IMR-90 (cell line): ENCODE measurements around the gene PODNL1. TPM values are rescaled to one million over a fixed set of nuclear protein-coding genes. Genes with fewer than 3 reads are reported as not detected.

Experiments used
- ATAC-seq: fragments of 200-7000 bp; cut with Tn5 transposase; 2 replicates; pipeline ENCODE4 v1.9.1; 2020; ENCODE audit warnings: low read depth, mild to moderate bottlenecking, moderate library complexity
- BruUV-seq: library from RNA; stranded (reverse); fragments of 400-500 nt; replicated peaks from 2 replicates; lab custom pipeline; 2021; lab: Mats Ljungman, UMichigan
- CTCF ChIA-PET: fragments of 300-600 bp; formaldehyde crosslinking; extraction: SDS; loops from one replicate; lab custom pipeline; 2021; ENCODE audit warnings: antibody characterized with exemption; lab: Yijun Ruan, JAX
- POLR2A ChIA-PET: fragments of 300-600 bp; sonication (Branson Sonifier 250); formaldehyde crosslinking; loops from one replicate; lab custom pipeline; 2022; ENCODE audit warnings: antibody characterized with exemption; ENCODE audit not compliant: unreplicated experiment; lab: Charles Lee
- DNase-seq: peaks from one replicate; pipeline ENCODE4 v3.0.0; 2013
- H2AFZ ChIP-seq: replicated peaks from 2 replicates; pipeline ENCODE3; 2013; ENCODE audit warnings: low read length, mild to moderate bottlenecking; ENCODE audit not compliant: poor library complexity
- H2AK5ac ChIP-seq: 2 replicates; pipeline ENCODE4 v1.6.1; 2013; ENCODE audit warnings: low read depth, low read length, inconsistent platforms
- H2AK9ac ChIP-seq: replicated peaks from 2 replicates; pipeline ENCODE3; 2013; ENCODE audit warnings: mild to moderate bottlenecking, low read depth, low read length, moderate library complexity; ENCODE audit not compliant: poor library complexity
- H2BK120ac ChIP-seq: 2 replicates; pipeline ENCODE4 v1.6.1; 2013; ENCODE audit warnings: low read depth, low read length, inconsistent platforms
- H2BK15ac ChIP-seq: 3 replicates; pipeline ENCODE4 v1.6.1; 2013; ENCODE audit warnings: low read depth, low read length, inconsistent platforms
- H2BK20ac ChIP-seq: 2 replicates; pipeline ENCODE4 v1.6.1; 2013; ENCODE audit warnings: low read depth, mild to moderate bottlenecking, inconsistent platforms, low read length, moderate library complexity
- H2BK5ac ChIP-seq: 2 replicates; pipeline ENCODE4 v1.6.1; 2013; ENCODE audit warnings: mild to moderate bottlenecking, low read depth, low read length, inconsistent platforms; ENCODE audit not compliant: poor library complexity, severe bottlenecking
- H3K14ac ChIP-seq: replicated peaks from 2 replicates; pipeline ENCODE4 v1.6.1; 2013; ENCODE audit warnings: low read depth, low read length, inconsistent platforms
- H3K18ac ChIP-seq: 2 replicates; pipeline ENCODE4 v1.6.1; 2013; ENCODE audit warnings: low read depth, low read length, control low read depth
- H3K23ac ChIP-seq: 2 replicates; pipeline ENCODE4 v1.6.1; 2013; ENCODE audit warnings: low read depth, low read length, inconsistent platforms
- H3K27ac ChIP-seq: 2 replicates; pipeline ENCODE4 v1.5.1; 2013; ENCODE audit warnings: mild to moderate bottlenecking, control low read depth, low read length; ENCODE audit not compliant: insufficient read depth
- H3K27me3 ChIP-seq: 2 replicates; pipeline ENCODE4 v1.6.1; 2013; ENCODE audit warnings: low read length; ENCODE audit not compliant: control insufficient read depth, insufficient read depth
- H3K36me3 ChIP-seq: 2 replicates; pipeline ENCODE4 v1.6.1; 2013; ENCODE audit warnings: low read length, mixed read lengths; ENCODE audit not compliant: control insufficient read depth, insufficient read depth
- H3K4ac ChIP-seq: 2 replicates; pipeline ENCODE4 v1.6.1; 2013; ENCODE audit warnings: low read depth, low read length, inconsistent platforms
- H3K4me1 ChIP-seq: 2 replicates; pipeline ENCODE4 v1.6.1; 2013; ENCODE audit warnings: low read length, mixed read lengths; ENCODE audit not compliant: control insufficient read depth, insufficient read depth
- H3K4me2 ChIP-seq: 2 replicates; pipeline ENCODE4 v1.6.1; 2013; ENCODE audit warnings: low read depth, mild to moderate bottlenecking, control low read depth, low read length, moderate library complexity
- H3K4me3 ChIP-seq: 2 replicates; pipeline ENCODE4 v1.5.1; 2013; ENCODE audit warnings: low read depth, mild to moderate bottlenecking, control low read depth, low read length, moderate library complexity; ENCODE audit not compliant: insufficient read depth
- H3K56ac ChIP-seq: 2 replicates; pipeline ENCODE4 v1.6.1; 2013; ENCODE audit warnings: low read length, inconsistent platforms; ENCODE audit not compliant: insufficient read depth; ENCODE audit errors: extremely low read depth
- H3K79me1 ChIP-seq, 2 experiments: 2 replicates each; pipeline ENCODE4 v1.6.1; 2013; ENCODE audit warnings: low read length in 2 of 2, inconsistent platforms in 1 of 2, low read depth in 1 of 2
- H3K9ac ChIP-seq: 2 replicates; pipeline ENCODE4 v1.6.1; 2013; ENCODE audit warnings: low read depth, low read length, control low read depth
- H3K9me1 ChIP-seq: 2 replicates; pipeline ENCODE4 v1.6.1; 2013; ENCODE audit warnings: low read length, inconsistent platforms; ENCODE audit not compliant: insufficient read depth
- H3K9me3 ChIP-seq: 2 replicates; pipeline ENCODE4 v1.6.1; 2013; ENCODE audit warnings: low read length; ENCODE audit not compliant: control insufficient read depth, insufficient read depth
- H4K20me1 ChIP-seq: 2 replicates; pipeline ENCODE4 v1.6.1; 2013; ENCODE audit warnings: low read length, inconsistent platforms; ENCODE audit not compliant: insufficient read depth
- H4K5ac ChIP-seq: 2 replicates; pipeline ENCODE4 v1.6.1; 2013; ENCODE audit warnings: mild to moderate bottlenecking, low read depth, low read length, control low read depth
- H4K8ac ChIP-seq, 2 experiments: 2 replicates each; pipeline ENCODE4 v1.6.1; 2013; ENCODE audit warnings: low read depth in 2 of 2, low read length in 2 of 2, control low read depth in 1 of 2, inconsistent platforms in 1 of 2
- H4K91ac ChIP-seq: 2 replicates; pipeline ENCODE4 v1.6.1; 2013; ENCODE audit warnings: low read depth, low read length, inconsistent platforms; ENCODE audit not compliant: insufficient read depth
- BHLHE40 ChIP-seq: fragments of 150-350 bp; IDR thresholded peaks from 2 replicates; pipeline ENCODE4 v1.6.1; 2016; ENCODE audit warnings: mild to moderate bottlenecking, low read depth, low read length
- RFX5 ChIP-seq: IDR thresholded peaks from 2 replicates; pipeline ENCODE4 v1.8.0; 2012; ENCODE audit warnings: low read depth, mild to moderate bottlenecking, low read length, moderate library complexity
- WGBS, 2 experiments: methylation state at CpG; one replicate each; pipeline versions ENCODE4 v1.1.5 to v1.1.7; 2013; ENCODE audit warnings: missing lambda C conversion rate in 2 of 2; ENCODE audit not compliant: insufficient read length in 1 of 2; ENCODE audit errors: extremely low coverage in 2 of 2; 5-methylcytosine and 5-hydroxymethylcytosine counted together
- dilution Hi-C: fragments of 300-500 bp; cut with HindIII; formaldehyde crosslinking; loops from one replicate; pipeline ENCODE4 v1.14.3; 2018; ENCODE audit warnings: low sequenced_read_pairs; ENCODE audit not compliant: unreplicated experiment
- in situ Hi-C: fragments of 300-500 bp; cut with MboI; formaldehyde crosslinking; loops from 3 replicates; pipeline ENCODE4 v1.14.3; 2019; ENCODE audit warnings: low sequenced_read_pairs, inconsistent platforms, mixed read lengths
- intact Hi-C: fragments of 100-400 bp; cut with micrococcal nuclease; formaldehyde crosslinking; loops from 2 replicates; pipeline ENCODE4 v1.10.0; 2022
- polyA plus RNA-seq, 3 experiments: library from polyadenylated mRNA; depleted of rRNA; stranded (reverse); fragments of >200 nt; gene quantifications; 2 replicates each; pipeline ENCODE4 v1.2.3, GENCODE V29; 2012; ENCODE audit warnings: low replicate concordance in 1 of 3
- total RNA-seq: library from RNA; depleted of rRNA; stranded (reverse); fragments of >200 nt; gene quantifications from 2 replicates; pipeline ENCODE4 v1.2.3, GENCODE V29; 2012

Gene PODNL1
- total and polyA plus RNA-seq, 2 of the 4 experiments (the other 2 are of a cell fraction) = under 0.01 to 2.4 TPM

DNA sequence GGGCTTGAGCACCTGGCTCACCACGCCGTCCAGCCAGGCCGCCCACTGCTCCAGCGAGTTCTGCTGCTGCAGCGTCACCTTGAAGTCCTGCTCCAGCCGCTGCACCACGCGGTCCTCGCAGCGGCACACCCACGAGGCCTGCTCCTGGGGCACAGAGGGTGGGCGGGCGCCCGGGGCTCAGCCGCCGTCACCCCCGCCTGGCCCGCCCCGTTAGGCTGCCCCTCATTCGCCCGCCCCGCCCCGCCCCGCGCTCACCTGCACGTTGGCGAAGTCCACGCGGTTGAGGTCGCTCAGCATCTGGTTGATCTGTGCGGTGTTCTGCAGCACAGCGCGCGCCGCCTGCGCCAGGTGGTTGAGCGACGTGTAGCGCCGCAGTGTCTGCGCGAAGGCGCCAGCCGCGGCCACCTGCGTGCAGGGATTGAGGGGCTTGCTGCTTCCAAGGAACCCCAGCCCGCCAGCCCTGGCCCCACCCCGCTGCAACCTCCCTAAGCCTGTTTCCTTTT, 25.4 kb upstream of the PODNL1 start:
- Histone ChIP-seq H3K27ac (no peak overlapping the region), H4K20me1 (peaks cover 7% of the 10 kb centered on the region), H2BK20ac (no peak overlapping the region), H2AFZ (no peak overlapping the region), H3K9ac (no peak overlapping the region), H3K9me3 (no peaks in the 10 kb centered on the region), H4K8ac (no peak overlapping the region), H3K14ac (no peak overlapping the region), H2AK9ac (no peak overlapping the region), H3K18ac (no peak overlapping the region), H3K4me3 (no peak overlapping the region), H2BK5ac (no peak overlapping the region), H3K27me3 (no peaks in the 10 kb centered on the region), H2BK15ac (no peak overlapping the region), H3K4me1 (peaks cover 9% of the 10 kb centered on the region), H3K79me1 (peaks cover 0 to 1% of the 10 kb centered on the region in 2 experiments; a peak in 1 of 4 replicates), H3K4ac (no peak overlapping the region), H2AK5ac (no peak overlapping the region), H3K36me3 (peaks cover 36% of the 10 kb centered on the region), H3K4me2 (no peak overlapping the region), H3K23ac (no peak overlapping the region), H3K9me1 (no peaks in the 10 kb centered on the region; the same call in 1 of the 2 replicates), H4K5ac (no peak overlapping the region), H2BK120ac (no peak overlapping the region), H3K56ac (no peak overlapping the region), H4K91ac (no peak overlapping the region)
- CTCF ChIA-PET = no interaction called here
- ATAC-seq (no peak), DNase-seq (no peak)
- no peak for TF ChIP-seq BHLHE40
- no peak for TF ChIP-seq RFX5
- 79% methylated on average over 32 of the region's 48 CpGs; no CpG with 5 or more reads in 1 of the 2 experiments for WGBS, 2 experiments
- POLR2A ChIA-PET = no interaction called here
- BruUV-seq = no TSS peak
- in situ Hi-C loops (no loop called here), dilution Hi-C loops (no loop called here), intact Hi-C loops (no loop called here)
